ENCODE results near the gene ZNF850.
"Not testable (repeated sequence)": the region's sequence is repeated elsewhere in the genome, so short reads cannot be mapped to it uniquely, and the experiment has no call there.

The ZNF850 gene

DNA sequence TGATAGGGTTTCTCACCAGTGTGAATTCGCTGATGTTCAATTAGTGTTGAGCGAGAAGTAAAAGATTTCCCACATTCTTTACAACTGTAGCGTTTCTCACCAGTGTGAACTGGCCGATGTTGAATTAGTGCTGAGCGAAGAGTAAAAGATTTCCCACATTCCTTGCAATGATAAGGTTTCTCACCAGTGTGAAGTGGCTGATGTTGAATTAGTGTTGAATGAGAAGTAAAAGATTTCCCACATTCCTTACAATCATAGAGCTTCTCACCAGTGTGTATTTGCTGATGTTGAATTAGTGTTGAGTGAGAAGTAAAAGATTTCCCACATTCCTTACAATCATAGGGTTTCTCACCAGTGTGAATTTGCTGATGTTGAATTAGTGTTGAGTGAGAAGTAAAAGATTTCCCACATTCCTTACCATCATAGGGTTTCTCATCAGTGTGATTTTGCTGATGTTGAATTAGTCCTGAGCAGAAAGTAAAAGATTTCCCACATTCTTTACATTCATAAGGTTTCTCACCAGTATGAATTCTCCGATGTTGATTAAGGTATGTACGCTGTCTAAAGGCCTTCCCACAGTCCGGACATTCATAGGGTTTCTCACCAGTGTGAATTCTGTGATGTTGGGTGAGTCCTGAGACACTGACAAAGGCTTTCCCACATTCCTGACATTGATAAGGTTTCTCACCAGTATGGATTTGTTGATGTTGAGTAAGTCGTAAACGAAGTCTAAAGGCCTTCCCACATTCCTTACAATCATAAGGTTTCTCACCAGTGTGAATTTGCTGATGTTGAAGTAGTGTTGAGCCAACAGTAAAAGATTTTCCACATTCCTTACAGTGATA, 24.0 kb downstream of the ZNF850 start:
- Histone ChIP-seq H3K4me1 (ENCODE audit: low read depth, poor library complexity, severe bottlenecking) (no peaks in the 10 kb centered on the region), H4K20me1 (ENCODE audit: insufficient read depth) (no peaks in the 10 kb centered on the region), H3K4me3 (IDR thresholded peaks at IDR 0.05; ENCODE audit: insufficient read depth, low read depth, low read length) (no peak overlapping the region), H3K36me3 (ENCODE audit: insufficient read depth) (no peaks in the 10 kb centered on the region), H2AFZ (ENCODE audit: low read depth) (no peak overlapping the region), H3K4me2 (no peak overlapping the region), H3K9ac (no peak overlapping the region), H3K27me3 (ENCODE audit: insufficient read depth, low read depth) (no peaks in the 10 kb centered on the region), H3K79me2 (ENCODE audit: insufficient read depth, low read depth) (no peaks in the 10 kb centered on the region), H3K27ac (no peak overlapping the region)
- TF ChIP-seq, protein P1, sequence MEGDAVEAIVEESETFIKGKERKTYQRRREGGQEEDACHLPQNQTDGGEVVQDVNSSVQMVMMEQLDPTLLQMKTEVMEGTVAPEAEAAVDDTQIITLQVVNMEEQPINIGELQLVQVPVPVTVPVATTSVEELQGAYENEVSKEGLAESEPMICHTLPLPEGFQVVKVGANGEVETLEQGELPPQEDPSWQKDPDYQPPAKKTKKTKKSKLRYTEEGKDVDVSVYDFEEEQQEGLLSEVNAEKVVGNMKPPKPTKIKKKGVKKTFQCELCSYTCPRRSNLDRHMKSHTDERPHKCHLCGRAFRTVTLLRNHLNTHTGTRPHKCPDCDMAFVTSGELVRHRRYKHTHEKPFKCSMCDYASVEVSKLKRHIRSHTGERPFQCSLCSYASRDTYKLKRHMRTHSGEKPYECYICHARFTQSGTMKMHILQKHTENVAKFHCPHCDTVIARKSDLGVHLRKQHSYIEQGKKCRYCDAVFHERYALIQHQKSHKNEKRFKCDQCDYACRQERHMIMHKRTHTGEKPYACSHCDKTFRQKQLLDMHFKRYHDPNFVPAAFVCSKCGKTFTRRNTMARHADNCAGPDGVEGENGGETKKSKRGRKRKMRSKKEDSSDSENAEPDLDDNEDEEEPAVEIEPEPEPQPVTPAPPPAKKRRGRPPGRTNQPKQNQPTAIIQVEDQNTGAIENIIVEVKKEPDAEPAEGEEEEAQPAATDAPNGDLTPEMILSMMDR (conservative IDR thresholded peaks at IDR 0.05; ENCODE audit: low read depth, low read length) = no peak

DNA sequence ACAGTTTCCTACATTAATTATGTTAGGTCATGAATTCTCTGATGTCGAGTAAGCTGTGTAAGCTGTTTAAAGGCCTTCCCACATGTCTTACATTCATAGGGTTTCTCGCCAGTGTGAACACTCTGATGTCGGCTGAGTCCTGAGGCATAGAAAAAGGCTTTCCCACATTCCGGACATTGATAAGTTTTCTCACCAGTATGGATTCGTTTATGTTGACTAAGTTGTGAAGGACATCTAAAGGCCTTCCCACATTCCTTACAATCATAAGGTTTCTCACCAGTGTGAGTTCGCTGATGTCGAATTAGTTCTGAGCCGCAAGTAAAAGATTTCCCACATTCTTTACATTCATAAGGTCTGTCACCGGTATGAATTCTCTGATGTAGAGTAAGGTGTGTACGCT, 24.9 kb downstream of the ZNF850 start:
- TF ChIP-seq, protein P1 (conservative IDR thresholded peaks at IDR 0.05; ENCODE audit: low read depth, low read length) = no peak
- no peaks in the 10 kb centered on the region for H4K20me1 ChIP-seq (ENCODE audit: insufficient read depth)
- H3K4me2 ChIP-seq = no peak overlapping the region
- H3K4me3 ChIP-seq (IDR thresholded peaks at IDR 0.05; ENCODE audit: insufficient read depth, low read depth, low read length) = no peak overlapping the region
- H3K4me1 ChIP-seq (ENCODE audit: low read depth, poor library complexity, severe bottlenecking) = no peaks in the 10 kb centered on the region
- no peaks in the 10 kb centered on the region for H3K27me3 ChIP-seq (ENCODE audit: insufficient read depth, low read depth)
- H3K36me3 ChIP-seq (ENCODE audit: insufficient read depth) = no peaks in the 10 kb centered on the region
- no peak overlapping the region for H2AFZ ChIP-seq (ENCODE audit: low read depth)
- H3K9ac ChIP-seq = no peak overlapping the region
- H3K27ac ChIP-seq = no peak overlapping the region
- H3K79me2 ChIP-seq (ENCODE audit: insufficient read depth, low read depth) = no peaks in the 10 kb centered on the region

DNA sequence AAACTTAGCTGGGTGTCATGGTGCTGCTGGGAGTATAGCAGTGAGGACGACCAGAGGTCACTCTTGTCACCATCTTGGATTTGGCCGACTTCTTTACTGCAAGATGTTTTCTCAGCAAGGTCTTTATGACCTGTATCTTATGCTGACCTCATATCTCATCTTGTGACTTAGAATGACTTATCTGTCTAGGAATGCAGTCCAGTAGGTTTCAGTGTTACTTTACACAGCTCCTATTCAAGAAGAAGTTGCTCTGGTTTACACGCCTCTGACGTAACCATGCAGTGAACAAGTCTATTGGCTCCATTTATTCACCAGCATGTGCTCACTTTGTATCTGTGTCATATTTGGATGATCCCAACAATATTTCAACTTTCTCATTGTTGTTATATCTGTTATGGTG, 26.7 kb downstream of the ZNF850 start:
- Histone ChIP-seq H3K4me3 (IDR thresholded peaks at IDR 0.05; ENCODE audit: insufficient read depth, low read depth, low read length) (no peak overlapping the region), H3K36me3 (ENCODE audit: insufficient read depth) (no peaks in the 10 kb centered on the region)

GRCh38 chr19:36736166-36736565, 36.4 kb downstream of the ZNF850 start:
- H3K4me3 ChIP-seq (IDR thresholded peaks at IDR 0.05; ENCODE audit: insufficient read depth, low read depth, low read length); H3K27me3 ChIP-seq (ENCODE audit: insufficient read depth, low read depth): not testable (repeated sequence)

More for the DNA sequence above, 26.7 kb downstream of the ZNF850 start:
- no peaks in the 10 kb centered on the region for H3K4me1 ChIP-seq (ENCODE audit: low read depth, poor library complexity, severe bottlenecking)
- TF ChIP-seq, protein P1 (conservative IDR thresholded peaks at IDR 0.05; ENCODE audit: low read depth, low read length) = no peak
- H3K27ac ChIP-seq = no peak overlapping the region
- no peaks in the 10 kb centered on the region for H3K79me2 ChIP-seq (ENCODE audit: insufficient read depth, low read depth)
- no peaks in the 10 kb centered on the region for H4K20me1 ChIP-seq (ENCODE audit: insufficient read depth)
- no peak overlapping the region for H3K4me2 ChIP-seq
- H3K27me3 ChIP-seq (ENCODE audit: insufficient read depth, low read depth) = no peaks in the 10 kb centered on the region
- no peak overlapping the region for H2AFZ ChIP-seq (ENCODE audit: low read depth)
- no peak overlapping the region for H3K9ac ChIP-seq

More at GRCh38 chr19:36736166-36736565, 36.4 kb downstream of the ZNF850 start:
- H3K4me1 ChIP-seq (ENCODE audit: low read depth, poor library complexity, severe bottlenecking); H4K20me1 ChIP-seq (ENCODE audit: insufficient read depth); H3K36me3 ChIP-seq (ENCODE audit: insufficient read depth); H3K27ac ChIP-seq; H3K9ac ChIP-seq; H3K79me2 ChIP-seq (ENCODE audit: insufficient read depth, low read depth); H2AFZ ChIP-seq (ENCODE audit: low read depth); H3K4me2 ChIP-seq: not testable (repeated sequence)

Data from KMS-11 (cell line).